Adrenal gland (tissue), 12 donors: ENCODE data around the gene IKZF4. TPM values are rescaled to one million over a fixed set of nuclear protein-coding genes. Genes with fewer than 3 reads are reported as not detected.

ENCODE experiments used
- DNase-seq, 7 donors: peaks; one replicate each; pipeline ENCODE4 v3.0.0-alpha.2; 2019 to 2020
- H3K27ac ChIP-seq, 5 donors: fragments of 200-600 bp; sonication (generic) in 4 of 5; 1 replicate in 3 of 5; 2 replicates in 2 of 5; pipeline versions ENCODE4 v1.5.1 to v1.8.0; 2016 to 2020; ENCODE audit warnings: mild to moderate bottlenecking in 1 of 5
- H3K27me3 ChIP-seq: fragments of 200-600 bp; 2 replicates; pipeline ENCODE4 v1.8.0; 2021
- H3K36me3 ChIP-seq, 2 donors: fragments of 200-600 bp; replicated peaks in 1 of 2; 1 replicate in 1 of 2; 2 replicates in 1 of 2; pipeline versions ENCODE4 v1.5.1 to v1.8.0; 2018 to 2022
- H3K4me1 ChIP-seq, 2 donors: fragments of 200-600 bp; replicated peaks in 1 of 2; 1 replicate in 1 of 2; 2 replicates in 1 of 2; pipeline versions ENCODE4 v1.5.1 to v1.8.0; 2018 to 2021
- H3K4me3 ChIP-seq, 4 donors: fragments of 200-600 bp; sonication (generic) in 3 of 4; one replicate each; pipeline ENCODE4 v1.5.1; 2016 to 2018
- H3K9me3 ChIP-seq, 3 donors: fragments of 200-600 bp; sonication (generic) in 1 of 3; replicated peaks in 1 of 3; 1 replicate in 2 of 3; 2 replicates in 1 of 3; pipeline versions ENCODE4 v1.5.1 to v1.8.0; 2016 to 2021
- POLR2A ChIP-seq, 2 donors: fragments of 450-650 bp; IDR thresholded peaks; one replicate each; pipeline ENCODE4 v1.6.1; 2017; ENCODE audit warnings: antibody characterized with exemption in 2 of 2, mild to moderate bottlenecking in 2 of 2, moderate library complexity in 1 of 2
- WGBS, 4 donors: extraction: QIAGEN DNeasy Blood & Tissue Kit in 2 of 4; methylation state at CpG; one replicate each; pipeline versions ENCODE4 v1.1.5 to v1.1.7; 2013 to 2017; 5-methylcytosine and 5-hydroxymethylcytosine counted together
- intact Hi-C, 2 donors: fragments of 100-400 bp; cut with DNase I; formaldehyde crosslinking; loops; one replicate each; pipeline versions ENCODE4 v1.14.1 to v1.15.0; 2022 to 2023
- polyA plus RNA-seq, 3 donors: library from polyadenylated mRNA; stranded (reverse); fragments of 200-250 nt in 2 of 3; fragments of 350-450 nt in 1 of 3; fragmentation: Illumina TruSeq in 1 of 3; extraction: RNeasy Lipid Tissue Mini Kit (QIAGEN cat#74804) in 1 of 3; gene quantifications; one replicate each; pipeline ENCODE4 v1.2.3, GENCODE V29; 2013 to 2014
- total RNA-seq, 9 donors: library from RNA; depleted of rRNA in 4 of 9; stranded (reverse); fragments of >200 nt in 4 of 9; fragments of 120-200 nt in 1 of 9; fragmentation: NEBNext Ultra II Directional in 1 of 9; extraction: Animal tissue kit (Norgen Biotek cat#: 25700) in 1 of 9; gene quantifications; one replicate each; pipeline versions ENCODE4 v1.1.0 to v1.2.4, GENCODE V29; 2013 to 2023
- TF ChIP-seq, protein P1 (sequence below), 6 experiments: fragments of 450-650 bp in 4 of 6; fragments of 200-600 bp in 2 of 6; sonication (generic) in 1 of 6; IDR thresholded peaks; 1 replicate in 5 of 6; 2 replicates in 1 of 6; pipeline versions ENCODE4 v1.5.1 to v1.8.0; 2016 to 2021; ENCODE audit warnings: antibody characterized with exemption in 6 of 6, mild to moderate bottlenecking in 2 of 6, moderate library complexity in 1 of 6
- donor health status: healthy with polysubstance abuse.
- donor health status: Bipolar disorder and iron deficiency.
- donor health status: DM: yes; HTN: yes; CAD: no.
- donor health status: DM: no; HTN: no; CAD: no.
- donor health status: DM: no; HTN: no; CAD: no.
- donor health status: DM: yes; HTN: yes; CAD: no.

Gene IKZF4
- total and polyA plus RNA-seq, 12 donors = 5.7 to 34.0 (median 11.0) TPM

DNA sequence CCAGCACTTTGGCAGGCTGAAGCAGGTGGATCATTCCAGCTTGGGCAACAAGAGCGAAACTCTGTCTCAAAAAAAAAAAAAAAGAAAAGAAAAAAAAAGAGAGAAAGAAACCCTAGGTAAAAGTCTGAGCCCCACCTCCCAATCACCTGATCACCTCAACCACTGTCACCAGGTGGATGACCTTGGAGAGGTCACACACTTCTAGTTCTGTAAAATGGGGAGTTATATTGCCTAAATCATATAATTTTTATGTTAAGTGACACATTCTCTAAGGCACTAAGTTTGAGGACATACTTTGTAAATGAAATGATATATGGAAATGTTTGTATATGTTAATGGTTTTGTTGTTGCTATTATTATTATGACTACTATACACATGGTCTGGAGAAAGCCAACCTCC is 57.6 kb downstream of the IKZF4 start:
- Histone ChIP-seq H3K9me3 (no peaks in the 10 kb centered on the region), H3K27ac (peak overlapping the region in 2 of 5 donors; percentile 80 to 81), H3K27me3 (no peaks in the 10 kb centered on the region), H3K4me3 (no peak overlapping the region), H3K4me1 (peaks cover 7 to 11% of the 10 kb centered on the region in 2 donors), H3K36me3 (no peaks in the 10 kb centered on the region)
- DNase-seq = no peak
- 95 to 100% (median 100%) methylated on average over 1 of the region's 1 CpG for WGBS, 4 donors
- intact Hi-C loops = no loop called here
- TF ChIP-seq, protein P1, sequence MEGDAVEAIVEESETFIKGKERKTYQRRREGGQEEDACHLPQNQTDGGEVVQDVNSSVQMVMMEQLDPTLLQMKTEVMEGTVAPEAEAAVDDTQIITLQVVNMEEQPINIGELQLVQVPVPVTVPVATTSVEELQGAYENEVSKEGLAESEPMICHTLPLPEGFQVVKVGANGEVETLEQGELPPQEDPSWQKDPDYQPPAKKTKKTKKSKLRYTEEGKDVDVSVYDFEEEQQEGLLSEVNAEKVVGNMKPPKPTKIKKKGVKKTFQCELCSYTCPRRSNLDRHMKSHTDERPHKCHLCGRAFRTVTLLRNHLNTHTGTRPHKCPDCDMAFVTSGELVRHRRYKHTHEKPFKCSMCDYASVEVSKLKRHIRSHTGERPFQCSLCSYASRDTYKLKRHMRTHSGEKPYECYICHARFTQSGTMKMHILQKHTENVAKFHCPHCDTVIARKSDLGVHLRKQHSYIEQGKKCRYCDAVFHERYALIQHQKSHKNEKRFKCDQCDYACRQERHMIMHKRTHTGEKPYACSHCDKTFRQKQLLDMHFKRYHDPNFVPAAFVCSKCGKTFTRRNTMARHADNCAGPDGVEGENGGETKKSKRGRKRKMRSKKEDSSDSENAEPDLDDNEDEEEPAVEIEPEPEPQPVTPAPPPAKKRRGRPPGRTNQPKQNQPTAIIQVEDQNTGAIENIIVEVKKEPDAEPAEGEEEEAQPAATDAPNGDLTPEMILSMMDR (IDR thresholded peaks at IDR 0.05) = no peak
- TF ChIP-seq POLR2A (IDR thresholded peaks at IDR 0.05) = no peak

DNA sequence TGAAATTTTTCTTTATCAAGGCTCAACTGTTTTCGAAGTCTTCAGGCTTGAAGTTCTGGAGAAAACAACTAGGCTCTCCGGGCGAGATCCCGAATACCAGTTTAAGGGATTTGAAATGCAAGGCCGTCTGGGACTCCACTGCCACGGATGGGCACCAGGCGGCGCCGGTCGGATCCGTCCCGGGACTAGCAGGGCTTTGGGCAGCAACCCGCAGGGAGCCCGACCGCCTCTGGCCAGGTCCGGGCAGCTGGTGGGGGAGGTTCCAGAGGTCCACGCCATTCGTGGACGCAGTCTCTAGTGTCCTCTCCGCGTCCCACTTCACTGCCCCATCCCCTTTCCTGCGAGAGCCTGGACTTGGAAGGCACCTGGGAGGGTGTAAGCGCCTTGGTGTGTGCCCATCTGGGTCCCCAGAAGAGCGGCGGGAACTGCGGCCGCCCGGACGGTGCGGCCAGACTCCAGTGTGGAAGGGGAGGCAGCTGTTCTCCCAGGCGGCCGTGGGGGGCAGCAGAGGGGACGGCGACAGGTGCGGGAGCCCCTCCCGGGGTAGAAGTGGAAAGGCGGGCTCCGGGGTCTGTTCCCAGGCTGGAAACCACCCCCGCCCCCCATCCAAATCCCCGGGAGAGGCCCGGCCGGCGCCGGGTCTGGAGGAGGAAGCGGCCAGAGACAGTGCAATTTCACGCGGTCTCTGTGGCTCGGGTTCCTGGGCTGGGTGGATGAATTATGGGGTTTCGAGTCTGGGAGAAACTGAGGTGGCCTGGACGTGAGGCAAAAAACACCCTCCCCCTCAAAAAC is 58.3 kb downstream of the IKZF4 start:
- Histone ChIP-seq H3K4me1 (peaks cover 7 to 11% of the 10 kb centered on the region in 2 donors), H3K27ac (peak overlapping the region in 3 of 5 donors; percentile 70 to 81 (median 80)), H3K9me3 (no peaks in the 10 kb centered on the region), H3K27me3 (no peaks in the 10 kb centered on the region), H3K4me3 (peak overlapping the region in 3 of 4 donors; percentile 4 to 53 (median 43)), H3K36me3 (no peaks in the 10 kb centered on the region)
- 1 to 2% (median 1%) methylated on average over 10 to 50 of the region's 50 CpGs for WGBS, 4 donors
- peak; percentile 82 to 95 (median 94) for DNase-seq
- peak in 1 of 2 donors; percentile 51 for TF ChIP-seq POLR2A (IDR thresholded peaks at IDR 0.05)
- TF ChIP-seq, protein P1 (IDR thresholded peaks at IDR 0.05) = peak; percentile 71 to 84 (median 78)
- intact Hi-C loops = no loop called here

DNA sequence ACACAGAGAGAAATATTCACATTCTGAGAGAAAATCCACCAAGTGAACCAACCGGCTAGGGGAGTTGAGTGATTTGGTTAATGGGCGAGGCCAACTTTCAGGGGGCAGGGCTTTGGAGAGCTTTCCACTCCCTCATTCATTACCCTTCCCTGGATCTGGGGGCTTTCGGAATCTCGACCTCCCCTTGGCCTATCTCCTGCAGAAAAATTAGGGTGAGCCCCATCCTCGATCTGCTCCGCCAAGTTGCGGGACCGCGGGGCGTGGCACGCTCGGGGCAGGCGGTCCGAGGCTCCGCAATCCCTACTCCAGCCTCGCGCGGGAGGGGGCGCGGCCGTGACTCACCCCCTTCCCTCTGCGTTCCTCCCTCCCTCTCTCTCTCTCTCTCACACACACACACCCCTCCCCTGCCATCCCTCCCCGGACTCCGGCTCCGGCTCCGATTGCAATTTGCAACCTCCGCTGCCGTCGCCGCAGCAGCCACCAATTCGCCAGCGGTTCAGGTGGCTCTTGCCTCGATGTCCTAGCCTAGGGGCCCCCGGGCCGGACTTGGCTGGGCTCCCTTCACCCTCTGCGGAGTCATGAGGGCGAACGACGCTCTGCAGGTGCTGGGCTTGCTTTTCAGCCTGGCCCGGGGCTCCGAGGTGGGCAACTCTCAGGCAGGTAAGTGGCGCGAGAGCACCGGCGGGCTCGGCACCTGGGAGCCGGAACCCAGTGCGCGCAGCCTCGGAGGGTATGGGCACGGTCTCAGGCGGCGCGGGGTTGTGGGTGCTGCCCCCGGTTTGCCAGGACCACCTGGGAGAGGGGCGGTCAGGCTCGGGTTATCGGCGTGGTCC is 59.1 kb downstream of the IKZF4 start, which contains the start of gene ERBB3:
TSS of gene ERBB3 (plus strand) at position 443 of the 833 bp plus-strand sequence. CDS start at position 579, 136 bp downstream.
- WGBS, 4 donors = 0 to 1% (median 1%) methylated on average over 29 to 59 of the region's 59 CpGs

More for the DNA sequence above, 59.1 kb downstream of the IKZF4 start, which contains the start of gene ERBB3:
- no peaks in the 10 kb centered on the region for H3K36me3 ChIP-seq
- intact Hi-C loops = no loop called here
- TF ChIP-seq, protein P1 (IDR thresholded peaks at IDR 0.05) = peak in 2 of 6 experiments; percentile 23 to 40
- no peak for TF ChIP-seq POLR2A (IDR thresholded peaks at IDR 0.05)
- H3K27me3 ChIP-seq = no peaks in the 10 kb centered on the region
- peak; percentile 82 to 92 (median 88) for DNase-seq
- no peaks in the 10 kb centered on the region for H3K9me3 ChIP-seq
- peak within 1 kb of the TSS in 3 of 5 donors; percentile 70 to 81 (median 80) for H3K27ac ChIP-seq
- peak within 1 kb of the TSS in 3 of 4 donors; percentile 4 to 53 (median 43) for H3K4me3 ChIP-seq
- H3K4me1 ChIP-seq = peaks cover 7 to 11% of the 10 kb centered on the region in 2 donors
